Activated B cell treated with CpG ODN at 0.5 μM for 24 hours (primary cell): Measurements from ENCODE around the gene PRKCE. TPM values are rescaled to one million over a fixed set of nuclear protein-coding genes. Genes with fewer than 3 reads are reported as not detected.

Experiments
- ATAC-seq: fragments of 200-7000 bp; cut with Tn5 transposase; one replicate; pipeline ENCODE4 v1.10.0; 2021; ENCODE audit warnings: low read depth, mild to moderate bottlenecking, moderate library complexity
- CTCF ChIA-PET: fragments of 350-600 bp; sonication (Branson Sonifier 250); formaldehyde crosslinking; loops from one replicate; lab custom pipeline; 2021; ENCODE audit warnings: antibody characterized with exemption; lab: Charles Lee
- POLR2A ChIA-PET: fragments of 350-600 bp; sonication (Branson Sonifier 250); formaldehyde crosslinking; loops from one replicate; lab custom pipeline; 2021; ENCODE audit warnings: antibody characterized with exemption; lab: Charles Lee
- DNase-seq: peaks from one replicate; pipeline ENCODE4 v3.0.0; 2022
- H3K27ac Mint-ChIP-seq: one replicate; pipeline ENCODE4 v1.8.0; 2020; ENCODE audit warnings: mixed read lengths
- H3K27me3 Mint-ChIP-seq: one replicate; pipeline ENCODE4 v1.8.0; 2021; ENCODE audit warnings: mixed read lengths
- H3K36me3 Mint-ChIP-seq: one replicate; pipeline ENCODE4 v1.8.0; 2021; ENCODE audit warnings: low read depth, mixed read lengths
- H3K4me1 Mint-ChIP-seq: one replicate; pipeline ENCODE4 v1.8.0; 2021; ENCODE audit warnings: mixed read lengths
- H3K4me3 Mint-ChIP-seq: one replicate; pipeline ENCODE4 v1.8.0; 2020; ENCODE audit warnings: mild to moderate bottlenecking, mixed read lengths
- H3K9me3 Mint-ChIP-seq: one replicate; pipeline ENCODE4 v1.8.0; 2020; ENCODE audit warnings: mixed read lengths
- CTCF ChIP-seq: fragments of 200-600 bp; IDR thresholded peaks from one replicate; pipeline ENCODE4 v1.8.0; 2022; ENCODE audit warnings: antibody characterized with exemption, mild to moderate bottlenecking
- intact Hi-C: fragments of 100-400 bp; cut with micrococcal nuclease; formaldehyde crosslinking; loops from one replicate; pipeline ENCODE4 v1.15.1; 2024
- total RNA-seq: library from RNA; stranded (reverse); gene quantifications from 2 replicates; pipeline ENCODE4 v1.2.3, GENCODE V29; 2022

Gene PRKCE
- total RNA-seq, 1 donor from 2014 or later = 53.8 TPM

DNA sequence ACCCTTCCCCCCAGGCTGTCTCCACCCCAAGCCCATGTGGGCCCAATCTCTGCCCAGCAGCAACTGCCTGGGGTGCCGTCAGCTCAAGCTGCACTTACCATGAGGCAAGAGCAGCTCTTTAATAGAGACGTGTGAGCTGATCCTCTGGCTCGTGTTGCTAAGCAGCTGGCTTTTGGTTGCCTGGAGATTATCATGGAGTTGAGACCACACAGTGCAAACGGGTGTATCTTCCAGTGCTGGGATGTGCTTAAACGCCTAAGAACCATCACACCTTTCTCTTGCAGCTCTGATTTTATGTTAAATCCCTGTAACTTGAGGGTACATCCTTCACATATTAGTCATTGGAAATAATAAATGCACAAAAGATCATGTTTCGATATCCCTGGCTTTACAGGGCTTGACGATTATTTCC, 271.1 kb downstream of the PRKCE start:
- ATAC-seq (no peak), DNase-seq (no peak)
- TF ChIP-seq CTCF = no peak
- H3K4me1 Mint-ChIP-seq = peaks cover 23% of the 10 kb centered on the region
- H3K9me3 Mint-ChIP-seq = no peaks in the 10 kb centered on the region
- H3K4me3 Mint-ChIP-seq = no peak overlapping the region
- CTCF ChIA-PET = interaction anchor here (0.5 kb wide), 1 partner anchor 275 kb away, joined by 3 read pairs; no protein-coding TSS in a partner anchor
- no peak overlapping the region for H3K27ac Mint-ChIP-seq
- H3K27me3 Mint-ChIP-seq = no peaks in the 10 kb centered on the region
- POLR2A ChIA-PET = interaction anchor here (0.5 to 0.7 kb wide), 2 partner anchors 10 to 20 kb away, joined by 3 read pairs; no protein-coding TSS in a partner anchor
- no peaks in the 10 kb centered on the region for H3K36me3 Mint-ChIP-seq
- intact Hi-C loops = no loop called here

DNA sequence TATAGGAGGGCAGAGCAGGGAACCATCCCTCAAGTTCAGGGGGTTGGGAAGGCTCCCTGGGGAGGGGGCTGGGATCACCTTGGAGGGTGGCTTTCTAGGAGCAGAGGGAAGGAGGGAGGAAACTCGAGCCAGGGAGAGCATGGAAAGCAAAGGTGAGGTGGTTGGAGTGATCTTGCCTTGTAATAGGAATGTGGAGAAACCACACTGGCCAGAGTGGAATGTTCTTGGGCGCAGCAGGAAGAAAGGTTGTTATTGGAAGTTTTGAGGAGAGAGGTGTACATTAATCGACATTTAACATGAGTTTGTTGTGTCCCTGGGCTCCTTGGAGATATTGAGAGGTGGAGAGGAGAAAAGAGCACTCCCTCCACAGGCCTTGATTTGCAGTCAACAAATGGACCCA, 272.2 kb downstream of the PRKCE start:
- H3K4me3 Mint-ChIP-seq = no peak overlapping the region
- no peak for ATAC-seq
- ChIA-PET POLR2A (no interaction called here), CTCF (no interaction called here)
- no peaks in the 10 kb centered on the region for H3K9me3 Mint-ChIP-seq
- no peaks in the 10 kb centered on the region for H3K27me3 Mint-ChIP-seq
- intact Hi-C loops = no loop called here
- no peak for DNase-seq
- H3K27ac Mint-ChIP-seq = no peak overlapping the region
- peaks cover 19% of the 10 kb centered on the region for H3K4me1 Mint-ChIP-seq
- no peaks in the 10 kb centered on the region for H3K36me3 Mint-ChIP-seq
- no peak for TF ChIP-seq CTCF

- no peaks in the 10 kb centered on the region for H3K27me3 Mint-ChIP-seq
- no peak overlapping the region for H3K4me3 Mint-ChIP-seq
- H3K27ac Mint-ChIP-seq = no peak overlapping the region
- no peaks in the 10 kb centered on the region for H3K9me3 Mint-ChIP-seq
- no peak for ATAC-seq
- no peak for TF ChIP-seq CTCF
- ChIA-PET CTCF (no interaction called here), POLR2A (no interaction called here)
- intact Hi-C loops = no loop called here
- no peak for DNase-seq
- H3K4me1 Mint-ChIP-seq = peaks cover 19% of the 10 kb centered on the region
- H3K36me3 Mint-ChIP-seq = no peaks in the 10 kb centered on the region
Measured at GRCh38 chr2:45925026-45925425, 273.6 kb downstream of the PRKCE start.

GRCh38 chr2:45925636-45926366, 274.3 kb downstream of the PRKCE start:
- intact Hi-C loops = loop anchor here (2.0 kb wide), 1 partner anchor 15 kb away; no protein-coding TSS in a partner anchor
- no peak overlapping the region for H3K4me3 Mint-ChIP-seq
- H3K27me3 Mint-ChIP-seq = no peaks in the 10 kb centered on the region

More at GRCh38 chr2:45925636-45926366, 274.3 kb downstream of the PRKCE start:
- no peaks in the 10 kb centered on the region for H3K36me3 Mint-ChIP-seq
- no peak for DNase-seq
- ChIA-PET POLR2A (interaction anchor here (0.6 kb wide), 1 partner anchor 57 kb away, joined by 3 read pairs; no protein-coding TSS in a partner anchor), CTCF (no interaction called here)
- TF ChIP-seq CTCF = no peak
- H3K9me3 Mint-ChIP-seq = no peaks in the 10 kb centered on the region
- peaks cover 24% of the 10 kb centered on the region for H3K4me1 Mint-ChIP-seq
- no peak for ATAC-seq
- no peak overlapping the region for H3K27ac Mint-ChIP-seq
